Measurements from ENCODE around the gene ZFP3.
"Not testable (repeated sequence)": the region's sequence is repeated elsewhere in the genome, so short reads cannot be mapped to it uniquely, and the experiment has no call there.

The ZFP3 gene

GRCh38 chr17:5078106-5079028 is at the start of gene ZFP3:
TSS of gene ZFP3 (plus strand) at chr17:5078467. CDS start at chr17:5091505, 13,038 bp downstream.
- peak; percentile 37 for DNase-seq (ENCODE audit: low read depth)

- DNase-seq (ENCODE audit: low read depth), result not testable (repeated sequence)
These were observed 48.1 kb upstream of the ZFP3 start for GRCh38 chr17:5030168-5030567.

GRCh38 chr17:5031365-5032082 is 46.7 kb upstream of the ZFP3 start:
- peak; percentile 87 for DNase-seq (ENCODE audit: low read depth)

- no peak for DNase-seq (ENCODE audit: low read depth)
These were observed 45.4 kb upstream of the ZFP3 start for GRCh38 chr17:5032865-5033264.

GRCh38 chr17:5033352-5034015 is 44.8 kb upstream of the ZFP3 start:
- no peak for DNase-seq (ENCODE audit: low read depth)

- DNase-seq (ENCODE audit: low read depth), result no peak
These were observed 44.2 kb upstream of the ZFP3 start for GRCh38 chr17:5034063-5034462.

- DNase-seq (ENCODE audit: low read depth), result no peak
These were observed 43.6 kb upstream of the ZFP3 start for GRCh38 chr17:5034651-5035050.

GRCh38 chr17:5035315-5035714 is 43.0 kb upstream of the ZFP3 start, which contains the start of gene SLC52A1:
TSS of gene SLC52A1 (minus strand) at chr17:5035426. CDS start at chr17:5034606, 820 bp downstream.
- peak; percentile 27 for DNase-seq (ENCODE audit: low read depth)

GRCh38 chr17:5042157-5043022 is 35.9 kb upstream of the ZFP3 start:
- no peak for DNase-seq (ENCODE audit: low read depth)

GRCh38 chr17:5043524-5043923 is 34.7 kb upstream of the ZFP3 start:
- no peak for DNase-seq (ENCODE audit: low read depth)

GRCh38 chr17:5044630-5045029 is 33.6 kb upstream of the ZFP3 start:
- peak; percentile 44 for DNase-seq (ENCODE audit: low read depth)

- no peak for DNase-seq (ENCODE audit: low read depth)
These were observed 32.8 kb upstream of the ZFP3 start for GRCh38 chr17:5045496-5045895.

GRCh38 chr17:5047446-5047845 is 30.8 kb upstream of the ZFP3 start:
- no peak for DNase-seq (ENCODE audit: low read depth)

- DNase-seq (ENCODE audit: low read depth), result no peak
These were observed 28.9 kb upstream of the ZFP3 start for GRCh38 chr17:5049314-5049841.

- no peak for DNase-seq (ENCODE audit: low read depth)
These were observed 28.0 kb upstream of the ZFP3 start for GRCh38 chr17:5050278-5050677.

- DNase-seq (ENCODE audit: low read depth), result no peak
These were observed 22.7 kb upstream of the ZFP3 start for GRCh38 chr17:5055543-5055942.

GRCh38 chr17:5065227-5065744 is 13.0 kb upstream of the ZFP3 start:
- DNase-seq (ENCODE audit: low read depth), result no peak

- no peak for DNase-seq (ENCODE audit: low read depth)
These were observed 10.0 kb upstream of the ZFP3 start for GRCh38 chr17:5068236-5068635.

- no peak for DNase-seq (ENCODE audit: low read depth)
These were observed 8.5 kb upstream of the ZFP3 start for GRCh38 chr17:5069724-5070123.

- DNase-seq (ENCODE audit: low read depth), result not testable (repeated sequence)
These were observed 2.8 kb upstream of the ZFP3 start for GRCh38 chr17:5075472-5075871.

- DNase-seq (ENCODE audit: low read depth), result not testable (repeated sequence)
These were observed 992 bp upstream of the ZFP3 start for GRCh38 chr17:5077275-5077674.

Measured in ELR (cell line).